SK-N-SH (cell line): ENCODE results near the gene PGLYRP4. TPM values are rescaled to one million over a fixed set of nuclear protein-coding genes. Genes with fewer than 3 reads are reported as not detected.

ENCODE experiments used
- CTCF ChIA-PET: fragments of 300-600, 350-600 bp; formaldehyde crosslinking; extraction: SDS; loops from one replicate; lab custom pipeline; 2021; lab: Yijun Ruan, JAX
- POLR2A ChIA-PET: fragments of 350-600 bp; sonication (Branson Sonifier 250); formaldehyde crosslinking; extraction: SDS; loops from one replicate; lab custom pipeline; 2020; ENCODE audit warnings: antibody characterized with exemption, inconsistent platforms; lab: Yijun Ruan, JAX
- DNase-seq: peaks from one replicate; pipeline ENCODE4 v3.0.0; 2012
- H2AFZ ChIP-seq: fragments of 200-600 bp; sonication (generic); 2 replicates; pipeline ENCODE4 v1.8.1; 2016; ENCODE audit warnings: antibody characterized with exemption, mild to moderate bottlenecking, low read depth
- H3F3A ChIP-seq: fragments of 200-600 bp; sonication (generic); replicated peaks from 2 replicates; pipeline ENCODE3; 2016; ENCODE audit warnings: antibody characterized with exemption, mild to moderate bottlenecking; ENCODE audit not compliant: insufficient read depth
- H3K27ac ChIP-seq, 2 experiments: fragments of 200-500 bp in 1 of 2; fragments of 200-600 bp in 1 of 2; sonication (Bioruptor generic) in 1 of 2; sonication (generic), shearing (Covaris generic) in 1 of 2; 2 replicates each; pipeline versions ENCODE4 v1.5.1 to v1.6.1; 2014 to 2016; ENCODE audit warnings: low read depth in 2 of 2, inconsistent platforms in 1 of 2, low read length in 1 of 2, mild to moderate bottlenecking in 1 of 2, mixed read lengths in 1 of 2
- H3K27me3 ChIP-seq: fragments of 200-600 bp; sonication (generic), shearing (Covaris generic); 2 replicates; pipeline ENCODE4 v1.6.1; 2016; ENCODE audit warnings: mixed run types; ENCODE audit not compliant: insufficient read depth
- H3K36me3 ChIP-seq, 2 experiments: fragments of 200-500 bp in 1 of 2; fragments of 200-600 bp in 1 of 2; sonication (Bioruptor generic) in 1 of 2; sonication (generic) in 1 of 2; replicated peaks in 1 of 2; 2 replicates each; pipeline versions ENCODE3 to v1.5.1; 2014 to 2016; ENCODE audit warnings: low read length in 1 of 2, mild to moderate bottlenecking in 1 of 2; ENCODE audit not compliant: insufficient read depth in 2 of 2, control insufficient read depth in 1 of 2
- H3K4me1 ChIP-seq, 2 experiments: fragments of 200-500 bp in 1 of 2; fragments of 200-600 bp in 1 of 2; sonication (Bioruptor generic) in 1 of 2; sonication (generic), shearing (Covaris generic) in 1 of 2; 2 replicates each; pipeline versions ENCODE4 v1.5.1 to v1.6.1; 2014 to 2016; ENCODE audit warnings: low read depth in 1 of 2, low read length in 1 of 2, mixed run types in 1 of 2; ENCODE audit not compliant: insufficient read depth in 2 of 2, control insufficient read depth in 1 of 2
- H3K4me2 ChIP-seq: fragments of 200-600 bp; sonication (generic), shearing (Covaris generic); 2 replicates; pipeline ENCODE4 v1.6.1; 2017; ENCODE audit warnings: mixed run types
- H3K4me3 ChIP-seq, 2 experiments: fragments of 200-500 bp in 1 of 2; fragments of 200-600 bp in 1 of 2; sonication (Bioruptor generic) in 1 of 2; sonication (generic), shearing (Covaris generic) in 1 of 2; 2 replicates each; pipeline versions ENCODE4 v1.5.1 to v1.8.1; 2014 to 2016; ENCODE audit warnings: low read depth in 2 of 2, inconsistent platforms in 1 of 2, low read length in 1 of 2, mild to moderate bottlenecking in 1 of 2, mixed read lengths in 1 of 2, moderate library complexity in 1 of 2
- H3K79me2 ChIP-seq: fragments of 200-600 bp; sonication (generic); 2 replicates; pipeline ENCODE4 v1.8.1; 2017; ENCODE audit warnings: mild to moderate bottlenecking; ENCODE audit not compliant: insufficient read depth
- H3K9ac ChIP-seq: fragments of 200-600 bp; sonication (generic); 2 replicates; pipeline ENCODE4 v1.6.1; 2017; ENCODE audit warnings: mixed run types
- H3K9me2 ChIP-seq: fragments of 200-600 bp; sonication (generic); 2 replicates; pipeline ENCODE4 v1.6.1; 2017; ENCODE audit warnings: mixed run types
- H3K9me3 ChIP-seq: fragments of 200-600 bp; sonication (generic); 2 replicates; pipeline ENCODE4 v1.6.1; 2017; ENCODE audit warnings: mixed run types, mild to moderate bottlenecking, moderate library complexity
- H4K20me1 ChIP-seq: fragments of 200-600 bp; sonication (generic); 2 replicates; pipeline ENCODE4 v1.6.1; 2017; ENCODE audit warnings: mild to moderate bottlenecking, mixed run types; ENCODE audit not compliant: insufficient read depth
- CHD2 ChIP-seq: fragments of 150-350 bp; IDR thresholded peaks from 2 replicates; pipeline ENCODE4 v1.6.1; 2018; ENCODE audit warnings: low read length; ENCODE audit not compliant: partially characterized antibody
- EP300 ChIP-seq, 2 experiments: IDR thresholded peaks; 2 replicates each; pipeline versions ENCODE4 v1.4.0 to v1.6.1; 2012; ENCODE audit warnings: borderline replicate concordance in 1 of 2, low read depth in 1 of 2, low read length in 1 of 2
- GATA2 ChIP-seq: sonication (generic); formaldehyde crosslinking; IDR thresholded peaks from 2 replicates; pipeline ENCODE4 v1.5.0; 2020; ENCODE audit warnings: mild to moderate bottlenecking, missing genetic modification reagents
- NRF1 ChIP-seq: IDR thresholded peaks from 2 replicates; pipeline ENCODE4 v1.6.1; 2012; ENCODE audit warnings: low read depth, mild to moderate bottlenecking, low read length
- RCOR1 ChIP-seq: fragments of 150-350 bp; IDR thresholded peaks from 2 replicates; pipeline ENCODE4 v1.6.1; 2017; ENCODE audit warnings: antibody characterized with exemption, low read length
- REST ChIP-seq: IDR thresholded peaks from 2 replicates; pipeline ENCODE4 v1.6.1; 2012; ENCODE audit warnings: mild to moderate bottlenecking, low read depth, low read length, moderate library complexity
- RFX5 ChIP-seq: IDR thresholded peaks from 2 replicates; pipeline ENCODE4 v1.6.1; 2012; ENCODE audit warnings: mild to moderate bottlenecking, improper control_type of control experiment, low read length
- RXRA ChIP-seq: IDR thresholded peaks from 2 replicates; pipeline ENCODE4 v1.4.0; 2012; ENCODE audit warnings: low read depth, mild to moderate bottlenecking, borderline replicate concordance
- SIN3A ChIP-seq: IDR thresholded peaks from 2 replicates; pipeline ENCODE4 v1.6.1; 2012; ENCODE audit warnings: low read depth, mild to moderate bottlenecking, low read length, moderate library complexity, borderline replicate concordance
- TCF12 ChIP-seq: IDR thresholded peaks from 2 replicates; pipeline ENCODE4 v1.4.0; 2012
- USF2 ChIP-seq: fragments of 150-350 bp; IDR thresholded peaks from 2 replicates; pipeline ENCODE4 v1.6.1; 2017; ENCODE audit warnings: antibody characterized with exemption, low read length, low read depth, borderline replicate concordance
- WGBS: methylation state at CpG from one replicate; pipeline ENCODE4 v1.1.6; 2017; ENCODE audit warnings: low lambda C conversion rate; 5-methylcytosine and 5-hydroxymethylcytosine counted together
- polyA plus RNA-seq, 3 experiments: library from polyadenylated mRNA; depleted of rRNA; stranded (reverse); fragments of >200 nt; gene quantifications; 2 replicates each; pipeline ENCODE4 v1.2.3, GENCODE V29; 2012

Gene PGLYRP4
- polyA plus RNA-seq, 1 of the 3 experiments (the other 2 are of a cell fraction), result not detected

GRCh38 chr1:153344718-153345025, 4.0 kb downstream of the PGLYRP4 start:
- no peaks in the 10 kb centered on the region for H4K20me1 ChIP-seq
- ChIA-PET CTCF (no interaction called here), POLR2A (no interaction called here)
- TF ChIP-seq REST (no peak), USF2 (no peak), GATA2 (no peak), EP300 (IDR thresholded peaks at IDR 0.05; ENCODE audit: borderline replicate concordance in 1 of 2, low read depth in 1 of 2, low read length in 1 of 2) (no peak), TCF12 (no peak), SIN3A (no peak), NRF1 (no peak), RCOR1 (no peak)
- H3K9me2 ChIP-seq, result no peaks in the 10 kb centered on the region
- H3K27me3 ChIP-seq, result peaks cover 47% of the 10 kb centered on the region; the same call in 1 of the 2 replicates
- no peaks in the 10 kb centered on the region for H3F3A ChIP-seq
- no peak overlapping the region for H3K27ac ChIP-seq
- H2AFZ ChIP-seq, result no peak overlapping the region
- DNase-seq, result no peak
- no peaks in the 10 kb centered on the region for H3K36me3 ChIP-seq
- 0% methylated on average over 3 of the region's 3 CpGs for WGBS
- H3K9ac ChIP-seq, result no peak overlapping the region
- H3K4me1 ChIP-seq, result no peaks in the 10 kb centered on the region
- H3K4me3 ChIP-seq, result no peak overlapping the region
- H3K4me2 ChIP-seq, result no peak overlapping the region
- no peaks in the 10 kb centered on the region for H3K79me2 ChIP-seq
- no peaks in the 10 kb centered on the region for H3K9me3 ChIP-seq

- Histone ChIP-seq H3K9me2 (no peaks in the 10 kb centered on the region), H3K27me3 (peaks cover 41% of the 10 kb centered on the region; the same call in 1 of the 2 replicates), H3K4me1 (no peaks in the 10 kb centered on the region), H2AFZ (no peak overlapping the region), H3K4me2 (no peak overlapping the region), H3K9ac (no peak overlapping the region), H4K20me1 (no peaks in the 10 kb centered on the region), H3K4me3 (no peak overlapping the region), H3K36me3 (no peaks in the 10 kb centered on the region), H3K79me2 (no peaks in the 10 kb centered on the region), H3F3A (no peaks in the 10 kb centered on the region), H3K27ac (no peak overlapping the region), H3K9me3 (no peaks in the 10 kb centered on the region)
- CTCF ChIA-PET, result interaction anchor here (1.1 to 2.8 kb wide), 5 partner anchors 9 to 166 kb away, joined by 3 to 17 read pairs (median 4); no protein-coding TSS in a partner anchor
- POLR2A ChIA-PET, result no interaction called here
- TF ChIP-seq USF2, result no peak
- no peak for TF ChIP-seq SIN3A
- no peak for TF ChIP-seq TCF12
- no peak for TF ChIP-seq RXRA
- no peak for TF ChIP-seq CHD2
- no peak for TF ChIP-seq RFX5
- no peak for TF ChIP-seq GATA2
- no peak for DNase-seq
- WGBS, result 0% methylated on average over 7 of the region's 9 CpGs
Measured at GRCh38 chr1:153343811-153344717, 4.6 kb downstream of the PGLYRP4 start.
